Retinal pigment epithelial cell (primary cell): ENCODE results near the gene SLIT2.

Experiments
- DNase-seq: peaks from one replicate; pipeline ENCODE4 v3.0.0-alpha.2; 2010; ENCODE audit warnings: low read depth
- H3K4me3 ChIP-seq: 2 replicates; pipeline ENCODE4 v1.5.1; 2011; ENCODE audit warnings: mild to moderate bottlenecking, low read length, control low read depth, moderate library complexity
- CTCF ChIP-seq: conservative IDR thresholded peaks from 2 replicates; pipeline ENCODE4 v1.5.1; 2011; ENCODE audit warnings: low read depth, low read length, control low read depth, inconsistent platforms

SLIT2 gene

GRCh38 chr4:20276848-20277247 lies 25.1 kb downstream of the SLIT2 start:
- DNase-seq = no peak
- TF ChIP-seq CTCF = no peak
- H3K4me3 ChIP-seq = no peak overlapping the region

- H3K4me3 ChIP-seq = no peak overlapping the region
- DNase-seq = no peak
- TF ChIP-seq CTCF = no peak
These were observed 26.5 kb downstream of the SLIT2 start for GRCh38 chr4:20278195-20278594.

- no peak overlapping the region for H3K4me3 ChIP-seq
- TF ChIP-seq CTCF = no peak
- no peak for DNase-seq
These were observed 27.7 kb downstream of the SLIT2 start for GRCh38 chr4:20279381-20279780.

- no peak overlapping the region for H3K4me3 ChIP-seq
- no peak for DNase-seq
- no peak for TF ChIP-seq CTCF
These were observed 29.7 kb downstream of the SLIT2 start for GRCh38 chr4:20281453-20281852.

GRCh38 chr4:20283039-20283438 lies 31.3 kb downstream of the SLIT2 start:
- no peak for DNase-seq
- H3K4me3 ChIP-seq = no peak overlapping the region
- TF ChIP-seq CTCF = no peak

GRCh38 chr4:20284990-20285389 lies 33.3 kb downstream of the SLIT2 start:
- DNase-seq = no peak
- no peak overlapping the region for H3K4me3 ChIP-seq
- TF ChIP-seq CTCF = no peak

- TF ChIP-seq CTCF = no peak
- no peak for DNase-seq
- H3K4me3 ChIP-seq = no peak overlapping the region
These were observed 35.5 kb downstream of the SLIT2 start for GRCh38 chr4:20287246-20287645.
